Fibroblast of mammary gland (primary cell): ENCODE results near the gene SFXN2.
"Not testable (repeated sequence)": the region's sequence is repeated elsewhere in the genome, so short reads cannot be mapped to it uniquely, and the experiment has no call there.

ENCODE experiments used
- DNase-seq: peaks from one replicate; pipeline ENCODE4 v3.0.0-alpha.2; 2010; ENCODE audit warnings: low read depth
- H3K4me3 ChIP-seq: 2 replicates; pipeline ENCODE4 v1.5.1; 2011; ENCODE audit warnings: low read depth, mild to moderate bottlenecking, low read length, moderate library complexity; ENCODE audit not compliant: control insufficient read depth
- TF ChIP-seq, protein P1 (sequence below): conservative IDR thresholded peaks from 2 replicates; pipeline ENCODE4 v1.5.1; 2011; ENCODE audit warnings: low read depth, low read length, inconsistent platforms; ENCODE audit not compliant: control insufficient read depth, insufficient read depth

Gene SFXN2

DNA sequence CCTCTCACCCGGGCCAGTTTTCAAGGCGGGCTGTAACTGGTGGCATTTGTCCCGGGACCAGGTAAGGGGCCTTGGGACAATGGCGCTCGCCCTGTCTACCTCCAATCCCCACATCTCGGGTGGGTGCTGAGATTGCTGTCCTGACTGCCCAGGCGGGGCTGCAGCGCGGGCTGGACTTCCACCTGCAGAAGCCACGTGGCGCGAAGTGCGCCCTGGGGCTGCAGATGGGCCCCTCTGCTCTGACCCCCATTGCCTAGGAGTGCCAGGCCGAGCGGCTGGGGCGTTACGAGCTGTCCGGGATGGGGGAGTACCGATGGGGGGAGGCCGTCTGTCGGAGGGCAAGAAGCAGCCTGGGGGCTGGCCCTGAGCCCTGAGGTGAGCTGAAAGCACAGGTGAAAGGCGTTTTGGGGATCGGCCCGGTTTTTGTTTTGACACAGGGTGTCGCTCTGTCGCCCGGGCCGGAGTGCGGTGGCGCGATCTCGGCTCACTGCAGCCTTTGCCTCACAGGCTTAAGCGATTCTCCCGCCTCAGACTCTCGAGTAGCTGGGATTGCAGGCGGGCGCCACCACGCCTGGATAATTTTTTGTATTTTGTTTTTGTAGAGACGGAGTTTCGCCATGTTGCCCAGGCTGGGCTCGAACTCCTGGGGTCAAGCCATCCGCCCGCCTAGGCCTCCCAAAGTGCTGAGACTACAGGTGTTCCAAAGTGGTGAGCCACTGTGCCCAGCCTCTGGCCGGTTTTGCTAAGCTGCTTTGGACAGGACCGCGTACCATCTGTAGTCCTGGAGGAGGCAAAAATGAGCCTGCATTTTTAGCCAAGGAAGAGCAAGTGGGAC lies at the start of gene SFXN2:
TSS of gene SFXN2 (plus strand) at position 16 of the 835 bp plus-strand sequence. CDS start 12,001 bp downstream, outside the sequence.
- H3K4me3 ChIP-seq, result peak within 1 kb of the TSS; percentile 91
- TF ChIP-seq, protein P1, sequence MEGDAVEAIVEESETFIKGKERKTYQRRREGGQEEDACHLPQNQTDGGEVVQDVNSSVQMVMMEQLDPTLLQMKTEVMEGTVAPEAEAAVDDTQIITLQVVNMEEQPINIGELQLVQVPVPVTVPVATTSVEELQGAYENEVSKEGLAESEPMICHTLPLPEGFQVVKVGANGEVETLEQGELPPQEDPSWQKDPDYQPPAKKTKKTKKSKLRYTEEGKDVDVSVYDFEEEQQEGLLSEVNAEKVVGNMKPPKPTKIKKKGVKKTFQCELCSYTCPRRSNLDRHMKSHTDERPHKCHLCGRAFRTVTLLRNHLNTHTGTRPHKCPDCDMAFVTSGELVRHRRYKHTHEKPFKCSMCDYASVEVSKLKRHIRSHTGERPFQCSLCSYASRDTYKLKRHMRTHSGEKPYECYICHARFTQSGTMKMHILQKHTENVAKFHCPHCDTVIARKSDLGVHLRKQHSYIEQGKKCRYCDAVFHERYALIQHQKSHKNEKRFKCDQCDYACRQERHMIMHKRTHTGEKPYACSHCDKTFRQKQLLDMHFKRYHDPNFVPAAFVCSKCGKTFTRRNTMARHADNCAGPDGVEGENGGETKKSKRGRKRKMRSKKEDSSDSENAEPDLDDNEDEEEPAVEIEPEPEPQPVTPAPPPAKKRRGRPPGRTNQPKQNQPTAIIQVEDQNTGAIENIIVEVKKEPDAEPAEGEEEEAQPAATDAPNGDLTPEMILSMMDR, result no peak
- no peak for DNase-seq

DNA sequence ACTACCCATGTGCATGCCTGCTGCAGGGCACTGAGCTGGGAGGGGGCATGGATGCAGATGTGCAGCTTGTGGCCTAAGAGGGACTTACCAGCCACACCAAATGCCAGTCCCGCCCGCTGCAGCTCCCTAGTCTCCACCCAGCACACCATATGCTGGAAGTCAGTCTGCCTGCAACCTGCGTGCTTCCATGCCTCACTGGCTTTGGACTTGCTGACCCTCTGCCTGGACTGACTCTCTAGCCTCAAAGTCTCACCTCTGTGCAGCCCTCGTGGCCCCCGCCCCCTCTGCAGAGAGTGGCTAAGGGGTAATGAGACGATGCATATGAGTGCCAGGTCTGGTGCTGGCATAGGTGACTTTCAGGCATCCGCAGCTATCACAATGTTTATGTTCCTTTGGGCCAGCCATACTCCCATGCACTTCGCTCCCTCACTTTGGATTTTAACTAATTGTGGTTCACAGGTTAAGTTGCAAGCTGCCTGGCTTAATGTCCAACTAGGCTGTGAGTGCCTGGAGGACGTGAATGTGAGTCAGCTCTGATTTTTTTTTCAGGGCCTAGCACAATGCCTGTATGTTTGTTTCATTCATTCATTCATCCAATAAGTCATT lies 48.4 kb upstream of the SFXN2 start:
- H3K4me3 ChIP-seq, result no peak overlapping the region
- no peak for DNase-seq
- TF ChIP-seq, protein P1, result no peak

DNA sequence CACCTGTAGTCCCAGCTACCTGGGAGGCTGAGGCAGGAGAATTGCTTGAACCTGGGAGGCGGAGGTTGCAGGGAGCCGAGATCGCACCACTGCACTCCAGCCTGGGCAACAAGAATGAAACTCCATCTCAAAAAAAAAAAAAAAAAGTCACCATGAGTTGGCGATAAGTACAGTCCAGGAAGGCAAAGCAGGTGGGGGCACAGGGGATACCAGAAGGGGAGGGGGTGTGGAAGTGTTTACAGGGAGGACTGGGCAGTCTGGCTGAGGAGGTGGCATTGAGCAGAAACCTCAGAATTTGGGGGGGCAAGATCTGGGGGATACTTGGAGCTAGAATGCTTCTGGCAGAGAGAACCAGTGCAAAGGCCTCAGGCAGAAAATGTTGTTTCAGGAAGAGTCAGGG lies 47.0 kb upstream of the SFXN2 start:
- H3K4me3 ChIP-seq, DNase-seq: not testable (repeated sequence)

- TF ChIP-seq, protein P1, result no peak
- H3K4me3 ChIP-seq, result no peak overlapping the region
- DNase-seq, result no peak
Observed at GRCh38 chr10:102668326-102669107, 45.9 kb upstream of the SFXN2 start.

- DNase-seq, result peak; percentile 41
- no peak overlapping the region for H3K4me3 ChIP-seq
- TF ChIP-seq, protein P1, result peak; percentile 24
Observed at GRCh38 chr10:102669206-102670064, 45.0 kb upstream of the SFXN2 start.

GRCh38 chr10:102670065-102670670 lies 44.3 kb upstream of the SFXN2 start:
- no peak overlapping the region for H3K4me3 ChIP-seq
- no peak for DNase-seq
- TF ChIP-seq, protein P1, result no peak
